Muscle layer of duodenum (tissue), 2 donors: Measurements from ENCODE around the gene ELAPOR1.

Experiments used
- H3K27ac ChIP-seq: one replicate; pipeline ENCODE4 v1.7.0; 2013; ENCODE audit warnings: mild to moderate bottlenecking, low read length
- H3K27me3 ChIP-seq: one replicate; pipeline ENCODE4 v1.7.0; 2013; ENCODE audit warnings: low read depth, mild to moderate bottlenecking, control low read depth, low read length
- H3K36me3 ChIP-seq, 2 donors: one replicate each; pipeline ENCODE4 v1.7.0; 2013; ENCODE audit warnings: low read length in 2 of 2, control low read depth in 1 of 2, mild to moderate bottlenecking in 1 of 2; ENCODE audit not compliant: insufficient read depth in 2 of 2, control insufficient read depth in 1 of 2
- H3K4me1 ChIP-seq, 2 donors: one replicate each; pipeline ENCODE4 v1.7.0; 2013; ENCODE audit warnings: low read length in 2 of 2, mild to moderate bottlenecking in 2 of 2, control low read depth in 1 of 2, moderate library complexity in 1 of 2; ENCODE audit not compliant: insufficient read depth in 2 of 2, control insufficient read depth in 1 of 2
- H3K4me3 ChIP-seq, 2 donors: one replicate each; pipeline ENCODE4 v1.7.0; 2013; ENCODE audit warnings: low read length in 2 of 2, low read depth in 1 of 2, mild to moderate bottlenecking in 1 of 2
- H3K9me3 ChIP-seq, 2 donors: one replicate each; pipeline ENCODE4 v1.7.0; 2013; ENCODE audit warnings: low read length in 2 of 2, control low read depth in 1 of 2, mild to moderate bottlenecking in 1 of 2; ENCODE audit not compliant: control insufficient read depth in 1 of 2
- donor health status: healthy.

The ELAPOR1 gene

GRCh38 chr1:109084563-109085517 is 29.1 kb upstream of the ELAPOR1 start:
- no peaks in the 10 kb centered on the region for H3K9me3 ChIP-seq
- H3K4me3 ChIP-seq = no peak overlapping the region
- H3K4me1 ChIP-seq = peaks cover 0 to 12% of the 10 kb centered on the region in 2 donors
- no peaks in the 10 kb centered on the region for H3K27me3 ChIP-seq
- no peak overlapping the region for H3K27ac ChIP-seq
- H3K36me3 ChIP-seq = no peaks in the 10 kb centered on the region

- H3K27ac ChIP-seq = no peak overlapping the region
- peak overlapping the region in 1 of 2 donors; percentile 73 for H3K4me3 ChIP-seq
Measured at GRCh38 chr1:109089242-109090015, 24.5 kb upstream of the ELAPOR1 start.

GRCh38 chr1:109090196-109091077 is 23.5 kb upstream of the ELAPOR1 start, which contains the start of gene TMEM167B:
TSS of gene TMEM167B (plus strand) at chr1:109090764. CDS start at chr1:109090873, 109 bp downstream.
- no peaks in the 10 kb centered on the region for H3K9me3 ChIP-seq
- peak within 1 kb of the TSS; percentile 73 to 98 for H3K4me3 ChIP-seq
- peak within 1 kb of the TSS; percentile 95 for H3K27ac ChIP-seq
- peaks cover 12 to 45% of the 10 kb centered on the region in 2 donors for H3K4me1 ChIP-seq
- H3K36me3 ChIP-seq = peaks cover 10 to 26% of the 10 kb centered on the region in 2 donors
- H3K27me3 ChIP-seq = no peaks in the 10 kb centered on the region

More at GRCh38 chr1:109089242-109090015, 24.5 kb upstream of the ELAPOR1 start:
- Histone ChIP-seq H3K9me3 (no peaks in the 10 kb centered on the region), H3K36me3 (peaks cover 3 to 19% of the 10 kb centered on the region in 2 donors), H3K4me1 (peaks cover 12 to 37% of the 10 kb centered on the region in 2 donors), H3K27me3 (no peaks in the 10 kb centered on the region)

- Histone ChIP-seq H3K4me3 (peak overlapping the region; percentile 73 to 98), H3K36me3 (peaks cover 14 to 32% of the 10 kb centered on the region in 2 donors), H3K27ac (peak overlapping the region; percentile 95), H3K9me3 (no peaks in the 10 kb centered on the region), H3K4me1 (peaks cover 12 to 50% of the 10 kb centered on the region in 2 donors), H3K27me3 (no peaks in the 10 kb centered on the region)
Measured at GRCh38 chr1:109091078-109091838, 22.7 kb upstream of the ELAPOR1 start.

- peaks cover 17 to 34% of the 10 kb centered on the region in 2 donors for H3K36me3 ChIP-seq
- no peaks in the 10 kb centered on the region for H3K9me3 ChIP-seq
- no peaks in the 10 kb centered on the region for H3K27me3 ChIP-seq
- peaks cover 12 to 50% of the 10 kb centered on the region in 2 donors for H3K4me1 ChIP-seq
- peak overlapping the region; percentile 95 for H3K27ac ChIP-seq
- H3K4me3 ChIP-seq = peak overlapping the region; percentile 73 to 98
Measured at GRCh38 chr1:109091839-109092193, 22.1 kb upstream of the ELAPOR1 start.

GRCh38 chr1:109094377-109094803 is 19.5 kb upstream of the ELAPOR1 start:
- Histone ChIP-seq H3K9me3 (no peaks in the 10 kb centered on the region), H3K27ac (peak overlapping the region; percentile 86), H3K4me1 (peaks cover 12 to 44% of the 10 kb centered on the region in 2 donors), H3K27me3 (no peaks in the 10 kb centered on the region), H3K4me3 (peak overlapping the region in 1 of 2 donors; percentile 12), H3K36me3 (peaks cover 17 to 34% of the 10 kb centered on the region in 2 donors)

GRCh38 chr1:109094871-109095270 is 19.0 kb upstream of the ELAPOR1 start:
- peaks cover 17 to 34% of the 10 kb centered on the region in 2 donors for H3K36me3 ChIP-seq
- no peaks in the 10 kb centered on the region for H3K9me3 ChIP-seq
- peak overlapping the region; percentile 86 for H3K27ac ChIP-seq
- peak overlapping the region in 1 of 2 donors; percentile 12 for H3K4me3 ChIP-seq
- H3K4me1 ChIP-seq = peaks cover 12 to 43% of the 10 kb centered on the region in 2 donors
- H3K27me3 ChIP-seq = no peaks in the 10 kb centered on the region

- Histone ChIP-seq H3K9me3 (no peaks in the 10 kb centered on the region), H3K4me3 (no peak overlapping the region), H3K27me3 (no peaks in the 10 kb centered on the region), H3K4me1 (peaks cover 12 to 40% of the 10 kb centered on the region in 2 donors), H3K27ac (no peak overlapping the region), H3K36me3 (peaks cover 17 to 34% of the 10 kb centered on the region in 2 donors)
Measured at GRCh38 chr1:109095631-109096030, 18.3 kb upstream of the ELAPOR1 start.

GRCh38 chr1:109096120-109096519 is 17.8 kb upstream of the ELAPOR1 start:
- H3K4me1 ChIP-seq = peaks cover 12 to 42% of the 10 kb centered on the region in 2 donors
- H3K27me3 ChIP-seq = no peaks in the 10 kb centered on the region
- H3K36me3 ChIP-seq = peaks cover 17 to 32% of the 10 kb centered on the region in 2 donors
- H3K4me3 ChIP-seq = no peak overlapping the region
- no peaks in the 10 kb centered on the region for H3K9me3 ChIP-seq
- no peak overlapping the region for H3K27ac ChIP-seq
